Thoracic aorta (tissue), 2 donors: ENCODE measurements around the gene NOTCH1. TPM values are rescaled to one million over a fixed set of nuclear protein-coding genes. Genes with fewer than 3 reads are reported as not detected.

Source experiments
- ATAC-seq: fragments of 150-250 bp; one replicate; pipeline ENCODE4 v1.8.0; 2017; ENCODE audit warnings: low read depth; ENCODE audit not compliant: insufficient number of reproducible peaks, low FRiP score
- DNase-seq: peaks from one replicate; pipeline ENCODE4 v3.0.0-alpha.2; 2020; ENCODE audit warnings: low spot score
- H3K27ac ChIP-seq, 2 donors: fragments of 200-600 bp; sonication (generic); 1 replicate in 1 of 2; 2 replicates in 1 of 2; pipeline ENCODE4 v1.5.1; 2016; ENCODE audit warnings: mild to moderate bottlenecking in 2 of 2, moderate library complexity in 2 of 2
- H3K27me3 ChIP-seq: fragments of 200-600 bp; sonication (generic); replicated peaks from 2 replicates; pipeline ENCODE4 v1.6.0; 2016; ENCODE audit warnings: mild to moderate bottlenecking; ENCODE audit not compliant: insufficient read depth
- H3K36me3 ChIP-seq: fragments of 200-600 bp; sonication (generic); one replicate; pipeline ENCODE4 v1.5.1; 2016
- H3K4me1 ChIP-seq, 2 donors: fragments of 200-600 bp; sonication (generic); 1 replicate in 1 of 2; 2 replicates in 1 of 2; pipeline versions ENCODE4 v1.5.1 to v1.6.0; 2016; ENCODE audit warnings: low read depth in 2 of 2, mild to moderate bottlenecking in 1 of 2; ENCODE audit not compliant: control insufficient read depth in 1 of 2
- H3K4me3 ChIP-seq: fragments of 200-600 bp; sonication (generic); 2 replicates; pipeline ENCODE4 v1.5.1; 2016; ENCODE audit warnings: mild to moderate bottlenecking
- H3K9me3 ChIP-seq: fragments of 200-600 bp; sonication (generic); 2 replicates; pipeline ENCODE4 v1.5.1; 2016
- total RNA-seq, 2 donors: library from RNA; depleted of rRNA; stranded (reverse); fragments of >200 nt; gene quantifications; one replicate each; pipeline versions ENCODE4 v1.1.0 to v1.2.3, GENCODE V29; 2016
- TF ChIP-seq, protein P1 (sequence below): fragments of 200-600 bp; sonication (generic); IDR thresholded peaks from one replicate; pipeline ENCODE4 v1.5.1; 2019; ENCODE audit warnings: antibody characterized with exemption

The NOTCH1 gene
- 10 to 100 TPM; 40.9 to 48.1 TPM for total RNA-seq

DNA sequence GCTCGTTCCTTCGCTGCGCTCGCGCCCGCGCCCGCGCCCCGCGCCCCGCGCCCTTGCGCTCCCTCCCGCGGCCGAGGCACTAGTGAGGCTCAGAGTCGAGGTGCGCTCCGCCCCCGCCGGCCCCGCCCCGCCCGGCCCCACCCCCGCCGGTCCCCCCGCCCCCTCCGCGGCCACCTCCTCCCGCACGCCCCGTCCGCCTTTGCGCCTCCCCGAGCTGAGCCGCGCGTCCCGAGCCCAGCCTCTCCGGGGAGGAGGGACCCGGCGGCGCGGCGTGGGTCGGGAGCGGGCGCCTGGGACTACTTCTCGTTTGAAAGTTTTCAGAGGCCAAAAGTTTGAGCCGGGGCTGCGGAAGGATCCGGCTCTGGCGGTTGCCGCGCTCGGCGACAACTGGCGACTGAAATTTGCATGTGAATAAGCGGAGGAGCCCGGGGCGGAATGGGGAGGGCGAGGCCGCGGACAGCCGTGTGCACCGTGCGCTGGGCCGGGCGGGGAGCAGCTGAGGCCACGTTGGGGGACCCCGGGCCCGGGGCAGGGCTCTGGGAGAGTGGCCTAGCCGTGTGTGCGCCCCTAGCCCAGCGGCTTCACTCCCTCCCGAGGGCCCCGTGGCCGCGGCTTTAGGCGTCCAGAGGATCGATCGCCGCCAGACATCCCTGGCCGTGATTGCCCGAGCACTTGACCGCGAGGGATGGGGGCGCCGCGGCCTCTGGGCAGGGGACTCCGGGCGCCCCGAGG lies at the start of gene NOTCH1:
NOTCH1 (minus strand) TSS at position 84 of the 732 bp plus-strand sequence. CDS start 262 bp downstream, outside the sequence.
- no peaks in the 10 kb centered on the region for H3K27me3 ChIP-seq
- TF ChIP-seq, protein P1, sequence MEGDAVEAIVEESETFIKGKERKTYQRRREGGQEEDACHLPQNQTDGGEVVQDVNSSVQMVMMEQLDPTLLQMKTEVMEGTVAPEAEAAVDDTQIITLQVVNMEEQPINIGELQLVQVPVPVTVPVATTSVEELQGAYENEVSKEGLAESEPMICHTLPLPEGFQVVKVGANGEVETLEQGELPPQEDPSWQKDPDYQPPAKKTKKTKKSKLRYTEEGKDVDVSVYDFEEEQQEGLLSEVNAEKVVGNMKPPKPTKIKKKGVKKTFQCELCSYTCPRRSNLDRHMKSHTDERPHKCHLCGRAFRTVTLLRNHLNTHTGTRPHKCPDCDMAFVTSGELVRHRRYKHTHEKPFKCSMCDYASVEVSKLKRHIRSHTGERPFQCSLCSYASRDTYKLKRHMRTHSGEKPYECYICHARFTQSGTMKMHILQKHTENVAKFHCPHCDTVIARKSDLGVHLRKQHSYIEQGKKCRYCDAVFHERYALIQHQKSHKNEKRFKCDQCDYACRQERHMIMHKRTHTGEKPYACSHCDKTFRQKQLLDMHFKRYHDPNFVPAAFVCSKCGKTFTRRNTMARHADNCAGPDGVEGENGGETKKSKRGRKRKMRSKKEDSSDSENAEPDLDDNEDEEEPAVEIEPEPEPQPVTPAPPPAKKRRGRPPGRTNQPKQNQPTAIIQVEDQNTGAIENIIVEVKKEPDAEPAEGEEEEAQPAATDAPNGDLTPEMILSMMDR = peak; percentile 3
- peak within 1 kb of the TSS; percentile 91 for H3K4me3 ChIP-seq
- DNase-seq (peak; percentile 51), ATAC-seq (peak; percentile 55)
- H3K9me3 ChIP-seq = no peaks in the 10 kb centered on the region
- peaks cover 36 to 60% of the 10 kb centered on the region in 2 donors for H3K4me1 ChIP-seq
- peak within 1 kb of the TSS; percentile 94 to 100 for H3K27ac ChIP-seq
- peaks cover 7% of the 10 kb centered on the region for H3K36me3 ChIP-seq

DNA sequence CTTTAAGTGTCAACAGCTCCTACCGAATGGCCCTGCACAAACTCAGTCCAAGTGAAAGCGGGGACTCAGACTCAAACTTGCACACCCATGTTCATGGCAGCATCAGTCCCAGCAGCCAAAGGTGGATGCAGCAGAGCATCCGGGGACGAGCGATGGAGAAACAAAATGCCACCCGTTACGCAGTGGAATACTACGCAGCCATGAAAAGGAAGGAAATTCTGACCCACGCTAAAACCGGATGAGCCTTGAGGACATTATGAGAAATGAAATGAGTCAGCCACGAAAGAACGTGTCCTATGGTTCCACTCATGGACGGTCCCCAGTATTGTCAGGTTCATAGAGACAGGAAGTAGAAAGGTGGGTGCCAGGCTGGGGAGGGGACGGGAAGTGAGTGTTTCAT lies 48.6 kb upstream of the NOTCH1 start:
- TF ChIP-seq, protein P1 = no peak
- no peaks in the 10 kb centered on the region for H3K36me3 ChIP-seq
- no peak for DNase-seq
- H3K4me1 ChIP-seq = peaks cover 0 to 9% of the 10 kb centered on the region in 2 donors
- H3K4me3 ChIP-seq = no peak overlapping the region
- H3K9me3 ChIP-seq = no peaks in the 10 kb centered on the region
- no peak overlapping the region for H3K27ac ChIP-seq
- no peaks in the 10 kb centered on the region for H3K27me3 ChIP-seq
- ATAC-seq = no peak

DNA sequence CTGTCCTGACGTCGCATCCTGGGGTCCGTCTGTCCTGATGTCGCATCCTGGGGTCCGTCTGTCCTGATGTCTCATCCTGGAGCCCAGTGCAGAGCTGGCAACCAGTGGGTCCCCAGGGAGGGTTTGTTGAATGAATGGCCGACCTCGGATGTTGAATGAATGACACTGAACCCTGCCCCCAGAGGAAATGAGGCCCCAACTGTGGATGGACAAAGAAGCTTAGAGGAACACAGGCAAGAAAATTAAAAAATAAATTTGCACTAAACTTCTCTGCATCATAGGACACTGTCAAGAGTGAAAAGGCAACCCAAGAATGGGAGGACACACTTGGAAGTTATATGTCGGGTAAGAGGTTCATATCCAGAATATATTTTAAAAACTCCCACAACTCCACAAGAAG lies 47.7 kb upstream of the NOTCH1 start:
- no peak for ATAC-seq
- no peaks in the 10 kb centered on the region for H3K36me3 ChIP-seq

DNA sequence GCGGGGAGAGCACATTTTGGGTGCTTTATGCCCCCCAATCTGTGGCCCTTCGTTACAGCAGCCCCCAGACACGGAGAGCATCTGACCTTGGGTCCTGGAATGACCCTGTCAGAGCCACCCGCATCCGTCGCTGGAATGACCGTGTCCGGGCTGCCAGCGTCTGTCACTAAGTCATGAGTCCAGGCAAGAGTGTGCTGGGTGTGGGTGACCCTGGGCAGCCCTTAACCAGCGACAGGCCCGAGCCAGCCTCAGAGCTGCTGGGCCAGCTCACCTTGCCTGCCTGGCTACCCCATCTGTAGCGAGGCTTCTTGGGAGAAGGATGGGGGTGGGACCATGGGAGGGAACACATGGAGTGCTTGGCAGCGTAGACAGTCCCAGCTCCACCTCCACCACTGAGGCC lies 46.8 kb upstream of the NOTCH1 start:
- no peak for DNase-seq
- ATAC-seq = no peak
- Histone ChIP-seq H3K27ac (no peak overlapping the region), H3K4me3 (no peak overlapping the region), H3K36me3 (no peaks in the 10 kb centered on the region), H3K27me3 (no peaks in the 10 kb centered on the region), H3K4me1 (peaks cover 2 to 6% of the 10 kb centered on the region in 2 donors), H3K9me3 (no peaks in the 10 kb centered on the region)
- TF ChIP-seq, protein P1 = no peak

More for the DNA sequence above, 47.7 kb upstream of the NOTCH1 start:
- peaks cover 0 to 6% of the 10 kb centered on the region in 2 donors for H3K4me1 ChIP-seq
- no peak overlapping the region for H3K27ac ChIP-seq
- H3K27me3 ChIP-seq = no peaks in the 10 kb centered on the region
- H3K9me3 ChIP-seq = no peaks in the 10 kb centered on the region
- DNase-seq = no peak
- TF ChIP-seq, protein P1 = no peak
- H3K4me3 ChIP-seq = no peak overlapping the region

GRCh38 chr9:136590821-136591752 lies 45.2 kb upstream of the NOTCH1 start:
- DNase-seq (no peak), ATAC-seq (no peak)
- no peak overlapping the region for H3K4me3 ChIP-seq
- H3K27ac ChIP-seq = no peak overlapping the region
- H3K27me3 ChIP-seq = no peaks in the 10 kb centered on the region
- H3K36me3 ChIP-seq = no peaks in the 10 kb centered on the region
- TF ChIP-seq, protein P1 = no peak
- H3K4me1 ChIP-seq = peaks cover 2 to 14% of the 10 kb centered on the region in 2 donors
- no peaks in the 10 kb centered on the region for H3K9me3 ChIP-seq
